ENCODE results near the gene ATPAF2.

- TF ChIP-seq EZH2 (IDR thresholded peaks at IDR 0.05; ENCODE audit: borderline replicate concordance, low read length) (no peak), CTCF (IDR thresholded peaks at IDR 0.05; ENCODE audit: low read length) (no peak)
Measured at GRCh38 chr17:18055597-18055996, 16.6 kb upstream of the ATPAF2 start.

All from OCI-LY1 (cell line).